ENCODE data around the gene RGL3.
"Not testable (repeated sequence)": the region's sequence is repeated elsewhere in the genome, so short reads cannot be mapped to it uniquely, and the experiment has no call there.

The RGL3 gene

GRCh38 chr19:11380653-11381537, 38.2 kb downstream of the RGL3 start:
- peak; percentile 92 to 98 (median 96) for DNase-seq

- no peak for DNase-seq
Measured at GRCh38 chr19:11379857-11380350, 39.2 kb downstream of the RGL3 start.

GRCh38 chr19:11379269-11379845, 39.8 kb downstream of the RGL3 start:
- DNase-seq: not testable (repeated sequence)

- no peak for DNase-seq
Measured at GRCh38 chr19:11378319-11379189, 40.6 kb downstream of the RGL3 start.

GRCh38 chr19:11377756-11378155, 41.4 kb downstream of the RGL3 start:
- no peak for DNase-seq

- DNase-seq: peak in 1 of 5 donors; percentile 47
Measured at GRCh38 chr19:11377237-11377636, 41.9 kb downstream of the RGL3 start.

- peak; percentile 50 to 87 (median 69) for DNase-seq
Measured at GRCh38 chr19:11375143-11375948, 43.8 kb downstream of the RGL3 start.

- peak; percentile 93 to 100 (median 96) for DNase-seq
Measured at GRCh38 chr19:11374433-11375142, 44.5 kb downstream of the RGL3 start, which contains the start of gene SWSAP1. Gene SWSAP1, plus strand, starts transcription at chr19:11374666. Its CDS starts 15 bp downstream, at chr19:11374681.

GRCh38 chr19:11373885-11374432, 45.2 kb downstream of the RGL3 start:
- no peak for DNase-seq

GRCh38 chr19:11373166-11373884, 45.8 kb downstream of the RGL3 start:
- DNase-seq: no peak

GRCh38 chr19:11370744-11371143, 48.4 kb downstream of the RGL3 start:
- DNase-seq: no peak

- no peak for DNase-seq
Measured at GRCh38 chr19:11367528-11367927, 51.6 kb downstream of the RGL3 start.

GRCh38 chr19:11365557-11366117, 53.5 kb downstream of the RGL3 start:
- no peak for DNase-seq

GRCh38 chr19:11364935-11365334, 54.2 kb downstream of the RGL3 start:
- DNase-seq: no peak

- DNase-seq: no peak
Measured at GRCh38 chr19:11364296-11364904, 54.7 kb downstream of the RGL3 start.

GRCh38 chr19:11363881-11364280, 55.2 kb downstream of the RGL3 start:
- DNase-seq: no peak

- no peak for DNase-seq
Measured at GRCh38 chr19:11361771-11362731, 57.1 kb downstream of the RGL3 start.
